Natural killer cell (primary cell): ENCODE data around the gene BCL11B. TPM values are rescaled to one million over a fixed set of nuclear protein-coding genes. Genes with fewer than 3 reads are reported as not detected.

Source experiments
- ATAC-seq, 3 donors: fragments of 150-1000 bp in 2 of 3; fragments of 200-7000 bp in 1 of 3; cut with Tn5 transposase; 1 replicate in 1 of 3; 2 replicates in 2 of 3; pipeline ENCODE4 v1.10.0; 2021; ENCODE audit warnings: mild to moderate bottlenecking in 2 of 3, moderate library complexity in 2 of 3
- DNase-seq, 2 donors: peaks; one replicate each; pipeline versions ENCODE4 v3.0.0 to v3.0.0-alpha.2; 2013 to 2021; ENCODE audit warnings: mixed read lengths in 1 of 2
- H3K27ac ChIP-seq: one replicate; pipeline ENCODE4 v1.5.1; 2013; ENCODE audit warnings: mild to moderate bottlenecking, low read length
- H3K27me3 ChIP-seq: one replicate; pipeline ENCODE4 v1.6.1; 2013; ENCODE audit warnings: low read length; ENCODE audit not compliant: control insufficient read depth, insufficient read depth
- H3K36me3 ChIP-seq: one replicate; pipeline ENCODE4 v1.6.1; 2013; ENCODE audit warnings: low read length; ENCODE audit not compliant: control insufficient read depth, insufficient read depth
- H3K4me1 ChIP-seq: one replicate; pipeline ENCODE4 v1.6.1; 2013; ENCODE audit warnings: low read length; ENCODE audit not compliant: control insufficient read depth, insufficient read depth
- H3K4me3 ChIP-seq: one replicate; pipeline ENCODE4 v1.5.1; 2013; ENCODE audit warnings: low read length
- H3K9me3 ChIP-seq: one replicate; pipeline ENCODE4 v1.6.1; 2013; ENCODE audit warnings: low read length; ENCODE audit not compliant: control insufficient read depth, insufficient read depth
- H3K27ac Mint-ChIP-seq, 2 donors: one replicate each; pipeline ENCODE4 v1.8.0; 2022; ENCODE audit warnings: mild to moderate bottlenecking in 2 of 2, mixed read lengths in 2 of 2, moderate library complexity in 1 of 2
- H3K27me3 Mint-ChIP-seq, 2 donors: one replicate each; pipeline ENCODE4 v1.8.0; 2022; ENCODE audit warnings: low read depth in 2 of 2, mixed read lengths in 2 of 2
- H3K36me3 Mint-ChIP-seq: one replicate; pipeline ENCODE4 v1.8.0; 2022; ENCODE audit warnings: mixed read lengths
- H3K4me1 Mint-ChIP-seq, 2 donors: one replicate each; pipeline ENCODE4 v1.8.0; 2022; ENCODE audit warnings: mixed read lengths in 2 of 2
- H3K4me3 Mint-ChIP-seq: one replicate; pipeline ENCODE4 v1.8.0; 2022; ENCODE audit warnings: mild to moderate bottlenecking, moderate library complexity, mixed read lengths
- H3K9me3 Mint-ChIP-seq, 2 donors: one replicate each; pipeline ENCODE4 v1.8.0; 2022; ENCODE audit warnings: mixed read lengths in 2 of 2
- WGBS: methylation state at CpG from one replicate; pipeline ENCODE4 v1.1.7; 2013; ENCODE audit warnings: missing lambda C conversion rate; ENCODE audit not compliant: insufficient coverage; 5-methylcytosine and 5-hydroxymethylcytosine counted together
- intact Hi-C: fragments of 100-400 bp; cut with micrococcal nuclease; formaldehyde crosslinking; loops from one replicate; pipeline ENCODE4 v1.14.2; 2022
- total RNA-seq, 4 donors: library from RNA; stranded (reverse); fragments of 120-200 nt in 1 of 4; gene quantifications; one replicate each; pipeline versions ENCODE4 v1.2.3 to v1.2.4, GENCODE V29; 2013 to 2022
- TF ChIP-seq, protein P1 (sequence below): fragments of 200-600 bp; IDR thresholded peaks from one replicate; pipeline ENCODE4 v1.8.0; 2022; ENCODE audit warnings: antibody characterized with exemption

BCL11B gene
- total RNA-seq, 3 donors from 2014 or later (not counting 1 experiment from before 2014, with no cell fraction given): 43.5 to 61.5 (median 56.2) TPM

DNA sequence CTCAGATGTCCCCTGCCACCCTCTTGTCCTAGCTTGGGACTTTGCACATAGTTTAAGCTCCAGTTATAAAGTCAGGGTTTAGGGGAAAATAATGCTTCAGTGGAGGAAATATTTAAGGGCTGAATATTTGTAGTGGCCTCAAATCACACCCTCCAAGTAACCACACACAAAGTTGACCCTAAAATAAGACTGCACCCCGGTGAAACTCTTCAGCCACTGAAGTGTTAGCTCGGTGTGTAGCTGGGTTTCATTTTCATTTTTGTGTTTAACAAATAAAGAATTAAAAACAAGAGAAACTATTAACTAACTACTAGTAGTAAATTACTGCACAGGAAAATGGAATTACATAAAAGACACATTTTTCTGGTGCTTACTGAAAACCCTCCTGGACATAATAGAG is 14.8 kb upstream of the BCL11B start:
- H3K4me3 Mint-ChIP-seq: peak overlapping the region; percentile 92
- peaks cover 56% of the 10 kb centered on the region for H3K4me1 ChIP-seq
- no peaks in the 10 kb centered on the region for H3K9me3 Mint-ChIP-seq
- no peaks in the 10 kb centered on the region for H3K27me3 ChIP-seq
- TF ChIP-seq, protein P1, sequence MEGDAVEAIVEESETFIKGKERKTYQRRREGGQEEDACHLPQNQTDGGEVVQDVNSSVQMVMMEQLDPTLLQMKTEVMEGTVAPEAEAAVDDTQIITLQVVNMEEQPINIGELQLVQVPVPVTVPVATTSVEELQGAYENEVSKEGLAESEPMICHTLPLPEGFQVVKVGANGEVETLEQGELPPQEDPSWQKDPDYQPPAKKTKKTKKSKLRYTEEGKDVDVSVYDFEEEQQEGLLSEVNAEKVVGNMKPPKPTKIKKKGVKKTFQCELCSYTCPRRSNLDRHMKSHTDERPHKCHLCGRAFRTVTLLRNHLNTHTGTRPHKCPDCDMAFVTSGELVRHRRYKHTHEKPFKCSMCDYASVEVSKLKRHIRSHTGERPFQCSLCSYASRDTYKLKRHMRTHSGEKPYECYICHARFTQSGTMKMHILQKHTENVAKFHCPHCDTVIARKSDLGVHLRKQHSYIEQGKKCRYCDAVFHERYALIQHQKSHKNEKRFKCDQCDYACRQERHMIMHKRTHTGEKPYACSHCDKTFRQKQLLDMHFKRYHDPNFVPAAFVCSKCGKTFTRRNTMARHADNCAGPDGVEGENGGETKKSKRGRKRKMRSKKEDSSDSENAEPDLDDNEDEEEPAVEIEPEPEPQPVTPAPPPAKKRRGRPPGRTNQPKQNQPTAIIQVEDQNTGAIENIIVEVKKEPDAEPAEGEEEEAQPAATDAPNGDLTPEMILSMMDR: no peak
- intact Hi-C loops: loop anchor here (2.0 kb wide), 2 partner anchors 14 to 34 kb away; partner anchors contain the start of gene BCL11B
- H3K4me1 Mint-ChIP-seq: peaks cover 60 to 64% of the 10 kb centered on the region in 2 donors
- peak overlapping the region; percentile 48 for H3K4me3 ChIP-seq
- peak overlapping the region; percentile 95 to 97 for H3K27ac Mint-ChIP-seq
- peaks cover 8% of the 10 kb centered on the region for H3K36me3 ChIP-seq
- peaks cover 0 to 3% of the 10 kb centered on the region in 2 donors for H3K27me3 Mint-ChIP-seq
- no peaks in the 10 kb centered on the region for H3K9me3 ChIP-seq
- H3K27ac ChIP-seq: peak overlapping the region; percentile 81
- WGBS: no CpG with 5 or more reads among the region's 2 CpGs
- ATAC-seq (peak; percentile 47 to 62 (median 62)), DNase-seq (peak in 1 of 2 donors; percentile 32)
- peaks cover 6% of the 10 kb centered on the region for H3K36me3 Mint-ChIP-seq

DNA sequence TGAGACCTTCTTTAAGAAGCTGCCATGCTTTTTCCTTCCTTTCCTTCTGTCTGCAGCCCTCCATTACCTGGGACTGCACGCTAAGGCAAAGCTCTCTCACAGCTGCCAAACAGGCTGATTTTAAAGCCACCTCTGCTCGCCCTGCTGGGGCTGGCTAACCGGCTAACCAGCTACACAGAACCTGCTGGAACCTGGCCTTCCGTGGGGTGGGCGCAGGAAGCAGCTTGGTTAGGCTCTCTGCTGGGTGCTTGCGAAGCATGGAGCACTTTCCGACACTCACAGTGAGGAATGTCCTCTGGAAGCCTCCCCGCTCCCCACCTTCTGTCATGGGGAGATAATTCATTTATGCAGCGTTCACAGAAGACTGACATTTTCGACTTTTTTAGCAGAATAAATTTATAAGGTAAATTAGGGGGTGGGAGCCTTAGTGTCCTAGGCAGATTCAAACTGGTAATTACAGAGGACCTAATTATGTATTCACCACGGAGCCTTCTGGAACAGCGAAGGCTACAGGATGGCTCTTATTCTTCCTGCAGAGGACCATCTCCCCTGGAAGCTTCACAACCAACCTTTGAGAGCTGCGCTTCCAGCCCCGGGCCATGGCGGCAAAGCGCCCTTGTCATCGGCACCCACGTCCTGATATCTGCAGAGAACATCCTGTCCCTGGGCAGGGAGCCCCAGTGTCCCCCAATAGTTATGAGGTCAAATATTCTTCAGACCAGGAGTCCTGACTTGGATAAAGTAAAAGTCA is 12.4 kb upstream of the BCL11B start:
- TF ChIP-seq, protein P1: no peak
- intact Hi-C loops: no loop called here
- peak overlapping the region; percentile 95 to 97 for H3K27ac Mint-ChIP-seq
- peak overlapping the region; percentile 81 for H3K27ac ChIP-seq
- DNase-seq (no peak), ATAC-seq (no peak)
- WGBS: 77% methylated on average over 18 of the region's 18 CpGs
- H3K4me3 ChIP-seq: no peak overlapping the region
- H3K4me3 Mint-ChIP-seq: peak overlapping the region; percentile 92
- no peaks in the 10 kb centered on the region for H3K27me3 ChIP-seq
- peaks cover 14% of the 10 kb centered on the region for H3K36me3 Mint-ChIP-seq
- no peaks in the 10 kb centered on the region for H3K9me3 ChIP-seq
- H3K4me1 ChIP-seq: peaks cover 73% of the 10 kb centered on the region
- H3K4me1 Mint-ChIP-seq: peaks cover 63 to 70% of the 10 kb centered on the region in 2 donors
- H3K9me3 Mint-ChIP-seq: no peaks in the 10 kb centered on the region
- H3K27me3 Mint-ChIP-seq: no peaks in the 10 kb centered on the region
- peaks cover 8% of the 10 kb centered on the region for H3K36me3 ChIP-seq

DNA sequence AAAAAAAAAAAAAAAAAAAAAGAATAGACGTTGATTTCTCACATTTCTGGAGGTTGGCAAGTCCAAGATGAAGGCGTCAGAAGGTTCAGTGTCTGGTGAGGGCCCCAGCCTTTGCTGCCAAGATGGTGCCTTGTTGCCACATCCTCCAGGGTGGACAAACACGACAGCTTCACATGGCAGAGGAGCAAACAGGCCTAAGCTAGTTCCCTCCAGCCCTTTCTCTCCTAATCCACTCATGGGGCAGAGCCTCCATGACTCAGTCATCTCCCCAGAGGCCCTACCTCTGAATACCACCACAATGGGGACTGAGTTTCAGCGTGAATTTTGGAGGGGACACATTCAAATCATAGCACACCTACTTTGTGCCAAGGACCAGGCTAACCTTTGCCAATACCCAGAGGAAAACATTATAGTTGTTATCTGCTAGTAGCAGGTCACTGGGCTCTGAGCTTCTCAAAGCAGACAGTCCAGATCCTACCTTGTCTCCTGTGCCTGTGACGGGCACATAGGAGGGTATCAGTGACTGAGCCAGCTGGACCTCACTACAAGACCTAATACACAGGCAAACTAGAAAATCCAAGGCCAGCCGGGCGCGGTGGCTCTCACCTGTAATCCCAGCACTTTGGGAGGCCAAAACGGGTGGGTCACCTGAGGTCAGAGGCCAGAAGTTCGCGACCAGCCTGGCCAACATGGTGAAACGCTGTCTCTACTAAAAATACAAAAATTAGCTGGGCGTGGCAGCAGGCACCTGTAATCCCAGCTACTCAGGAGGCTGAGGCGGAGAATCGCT is 10.5 kb upstream of the BCL11B start:
- Mint-ChIP-seq H3K4me3 (no peak overlapping the region), H3K9me3 (no peaks in the 10 kb centered on the region), H3K36me3 (peaks cover 14% of the 10 kb centered on the region), H3K27me3 (no peaks in the 10 kb centered on the region), H3K27ac (peak overlapping the region; percentile 56 to 70), H3K4me1 (peaks cover 63 to 64% of the 10 kb centered on the region in 2 donors)
- H3K36me3 ChIP-seq: peaks cover 8% of the 10 kb centered on the region
- WGBS: 89% methylated on average over 15 of the region's 15 CpGs
- no peaks in the 10 kb centered on the region for H3K9me3 ChIP-seq
- no peak overlapping the region for H3K4me3 ChIP-seq
- no peak overlapping the region for H3K27ac ChIP-seq
- intact Hi-C loops: no loop called here
- peaks cover 63% of the 10 kb centered on the region for H3K4me1 ChIP-seq
- DNase-seq (no peak), ATAC-seq (peak in 1 of 3 donors; percentile 4)
- TF ChIP-seq, protein P1: no peak
- H3K27me3 ChIP-seq: no peaks in the 10 kb centered on the region
